ENCODE data around the gene TMEM168. TPM values are rescaled to one million over a fixed set of nuclear protein-coding genes. Genes with fewer than 3 reads are reported as not detected.
"Not testable (repeated sequence)": the region's sequence is repeated elsewhere in the genome, so short reads cannot be mapped to it uniquely, and the experiment has no call there.

The TMEM168 gene
- total and polyA plus RNA-seq, 2 of the 13 experiments (the other 11 are each of a cell fraction or from before 2014, with no cell fraction given) = 8.7 to 15.7 TPM

DNA sequence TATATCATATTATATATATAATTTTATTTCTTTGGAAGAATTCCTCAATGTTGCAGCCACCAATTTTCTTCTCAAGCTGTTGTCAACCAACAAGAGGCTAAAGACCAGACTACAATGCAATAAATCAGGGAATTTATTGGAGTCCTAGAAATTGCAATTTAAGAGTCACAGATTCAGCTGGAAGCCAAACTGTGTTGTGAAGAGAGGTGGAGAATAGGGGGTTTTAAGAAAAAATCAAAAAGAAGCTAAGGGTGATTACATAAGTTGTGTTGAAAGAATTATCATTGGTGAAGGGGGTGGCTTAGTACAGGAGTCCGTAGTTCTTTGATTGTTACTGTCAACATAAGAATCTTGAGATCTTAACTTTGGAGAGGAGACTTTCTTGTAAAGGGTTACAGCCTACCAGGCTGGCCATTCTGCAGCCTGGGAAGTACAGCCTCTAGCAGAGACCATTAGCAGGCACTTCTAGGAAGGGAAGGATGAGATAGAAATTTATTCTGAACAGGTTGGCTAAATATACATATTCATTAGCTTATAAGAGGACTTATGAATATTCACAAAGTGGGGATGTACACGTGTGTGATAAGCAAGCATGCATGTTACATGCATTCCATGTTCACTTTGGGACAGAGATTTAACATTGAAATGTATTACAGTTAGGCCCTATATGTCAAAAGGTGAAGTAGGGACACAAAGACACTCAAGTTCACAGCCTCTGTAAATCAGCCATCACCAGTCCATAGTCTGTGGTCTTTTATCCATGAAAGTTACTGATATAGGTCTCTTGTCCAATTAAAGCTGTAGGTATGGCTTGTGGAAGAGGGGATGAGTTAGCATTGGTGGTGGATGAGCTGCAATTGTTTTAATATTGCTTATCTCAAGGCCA is 8.3 kb upstream of the TMEM168 start:
- Histone ChIP-seq H3K4me1 (ENCODE audit: insufficient read depth, low read length) (no peaks in the 10 kb centered on the region), H3K27me3 (ENCODE audit: control insufficient read depth in 1 of 2, insufficient read depth in 2 of 2, low read length in 2 of 2) (no peaks in the 10 kb centered on the region), H3K9me3 (ENCODE audit: low read length) (no peaks in the 10 kb centered on the region), H3K4me2 (ENCODE audit: low read depth, low read length) (no peak overlapping the region), H2AFZ (ENCODE audit: low read length) (no peak overlapping the region), H3K9ac (ENCODE audit: insufficient read depth, low read depth, low read length) (no peak overlapping the region), H3K4me3 (replicated peaks in 1 of 3; ENCODE audit: insufficient read depth in 1 of 3, low read depth in 2 of 3, low read length in 3 of 3) (no peak overlapping the region), H3K36me3 (replicated peaks in 1 of 2; ENCODE audit: control insufficient read depth in 1 of 2, insufficient read depth in 2 of 2, low read length in 2 of 2) (no peaks in the 10 kb centered on the region), H3K79me2 (ENCODE audit: insufficient read depth, low read length) (no peaks in the 10 kb centered on the region), H4K20me1 (ENCODE audit: insufficient read depth, low read length) (no peaks in the 10 kb centered on the region), H3K27ac (ENCODE audit: extremely low read length, insufficient read depth, low read length) (no peak overlapping the region)
- WGBS (ENCODE audit: low lambda C conversion rate) = 4% methylated on average over 2 of the region's 2 CpGs
- ChIA-PET CTCF (ENCODE audit: low intra/inter-chr PET ratio, low total read pairs) (no interaction called here), POLR2A (no interaction called here)
- no peak for FAIRE-seq
- ATAC-seq = peak; percentile 66
- DNase-seq (ENCODE audit: low spot score) = no peak
- in situ Hi-C loops (cut with HindIII; ENCODE audit: extremely low pct_ligation_motif_present, low pct_unique_long_range_greater_than_20kb) (no loop called here), intact Hi-C loops (cut with micrococcal nuclease; ENCODE audit: unreplicated experiment) (loop anchor here (10.0 kb wide), 1 partner anchor 96 kb away; no protein-coding TSS in a partner anchor)
- BruUV-seq (replicated peaks) = no TSS peak
- TF ChIP-seq NCOR1 (IDR thresholded peaks at IDR 0.05; ENCODE audit: borderline replicate concordance, low read length) (no peak), EP300 (IDR thresholded peaks at IDR 0.05; ENCODE audit: low read depth in 2 of 2, low read length in 2 of 2) (no peak), EP300 (CRISPR knock-in tag; IDR thresholded peaks at IDR 0.05; ENCODE audit: borderline replicate concordance) (no peak), ZNF282 (IDR thresholded peaks at IDR 0.05; ENCODE audit: partially characterized antibody) (no peak), ZNF598 (CRISPR knock-in tag; IDR thresholded peaks at IDR 0.05; ENCODE audit: borderline replicate concordance) (no peak), MZF1 (CRISPR knock-in tag; IDR thresholded peaks at IDR 0.05; ENCODE audit: borderline replicate concordance) (no peak), CHD4 (IDR thresholded peaks at IDR 0.05; ENCODE audit: borderline replicate concordance, low read length) (no peak), KLF6 (CRISPR knock-in tag; IDR thresholded peaks at IDR 0.05) (no peak), ZNF333 (CRISPR knock-in tag; IDR thresholded peaks at IDR 0.05; ENCODE audit: borderline replicate concordance) (no peak), RAD51 (IDR thresholded peaks at IDR 0.05; ENCODE audit: borderline replicate concordance) (no peak), STAT5B (CRISPR knock-in tag; IDR thresholded peaks at IDR 0.05) (no peak), ZC3H13 (CRISPR knock-in tag; IDR thresholded peaks at IDR 0.05) (no peak), ZNF550 (CRISPR knock-in tag; IDR thresholded peaks at IDR 0.05; ENCODE audit: borderline replicate concordance) (no peak), ZNF766 (CRISPR knock-in tag; IDR thresholded peaks at IDR 0.05; ENCODE audit: borderline replicate concordance) (no peak), ZNF761 (CRISPR knock-in tag; conservative IDR thresholded peaks at IDR 0.05) (no peak), ZFP36L2 (CRISPR knock-in tag; IDR thresholded peaks at IDR 0.05) (no peak)
- TF ChIP-seq, protein P1, sequence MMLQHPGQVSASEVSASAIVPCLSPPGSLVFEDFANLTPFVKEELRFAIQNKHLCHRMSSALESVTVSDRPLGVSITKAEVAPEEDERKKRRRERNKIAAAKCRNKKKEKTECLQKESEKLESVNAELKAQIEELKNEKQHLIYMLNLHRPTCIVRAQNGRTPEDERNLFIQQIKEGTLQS (CRISPR knock-in tag; IDR thresholded peaks at IDR 0.05) = no peak

GRCh38 chr7:112796552-112796951 is 6.4 kb upstream of the TMEM168 start:
- H3K27ac ChIP-seq (ENCODE audit: extremely low read length, insufficient read depth, low read length); H3K4me3 ChIP-seq (replicated peaks in 1 of 3; ENCODE audit: insufficient read depth in 1 of 3, low read depth in 2 of 3, low read length in 3 of 3); in situ Hi-C loops (cut with HindIII; ENCODE audit: extremely low pct_ligation_motif_present, low pct_unique_long_range_greater_than_20kb); BruUV-seq (replicated peaks); H3K79me2 ChIP-seq (ENCODE audit: insufficient read depth, low read length); H3K27me3 ChIP-seq (ENCODE audit: control insufficient read depth in 1 of 2, insufficient read depth in 2 of 2, low read length in 2 of 2); H3K36me3 ChIP-seq (replicated peaks in 1 of 2; ENCODE audit: control insufficient read depth in 1 of 2, insufficient read depth in 2 of 2, low read length in 2 of 2); H3K4me2 ChIP-seq (ENCODE audit: low read depth, low read length); CTCF ChIA-PET (ENCODE audit: low intra/inter-chr PET ratio, low total read pairs); POLR2A ChIA-PET; H2AFZ ChIP-seq (ENCODE audit: low read length); FAIRE-seq; DNase-seq (ENCODE audit: low spot score); H3K9me3 ChIP-seq (ENCODE audit: low read length); H3K9ac ChIP-seq (ENCODE audit: insufficient read depth, low read depth, low read length); H4K20me1 ChIP-seq (ENCODE audit: insufficient read depth, low read length); H3K4me1 ChIP-seq (ENCODE audit: insufficient read depth, low read length); ATAC-seq: not testable (repeated sequence)
- intact Hi-C loops (cut with micrococcal nuclease; ENCODE audit: unreplicated experiment) = loop anchor here (10.0 kb wide), 1 partner anchor 98 kb away; no protein-coding TSS in a partner anchor
